Measurements from ENCODE around the gene BAIAP3.

BAIAP3 gene

DNA sequence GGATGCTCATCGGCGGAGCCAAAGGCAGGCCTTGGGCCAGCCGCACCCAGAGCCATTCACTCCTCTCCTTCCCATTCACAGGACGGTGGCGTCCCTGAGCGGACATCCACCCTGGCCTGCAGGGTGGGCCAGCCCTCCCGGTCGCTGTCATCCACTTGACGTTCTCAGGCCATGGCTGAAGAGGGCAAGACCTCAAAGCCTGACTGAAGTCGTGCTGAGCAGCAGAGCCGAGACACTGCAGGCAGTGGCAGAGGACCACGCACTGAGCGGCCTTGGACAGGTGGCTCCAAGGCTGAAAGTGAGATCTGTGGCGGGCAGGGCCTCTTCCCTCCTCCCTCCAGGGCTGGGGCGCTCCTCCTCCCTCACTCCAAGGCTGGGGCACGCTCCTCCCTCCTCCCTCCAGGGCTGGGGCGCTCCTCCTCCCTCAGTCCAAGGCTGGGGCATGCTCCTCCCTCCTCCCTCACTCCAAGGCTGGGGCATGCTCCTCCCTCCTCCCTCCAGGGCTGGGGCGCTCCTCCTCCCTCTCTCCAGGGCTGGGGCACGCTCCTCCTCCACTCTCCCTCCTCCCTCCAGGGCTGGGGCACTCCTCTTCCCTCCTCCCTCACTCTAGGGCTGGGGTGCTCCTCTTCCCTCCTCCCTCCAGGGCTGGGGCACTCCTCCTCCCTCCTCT is 42.4 kb downstream of the BAIAP3 start:
- TF ChIP-seq, protein P1, sequence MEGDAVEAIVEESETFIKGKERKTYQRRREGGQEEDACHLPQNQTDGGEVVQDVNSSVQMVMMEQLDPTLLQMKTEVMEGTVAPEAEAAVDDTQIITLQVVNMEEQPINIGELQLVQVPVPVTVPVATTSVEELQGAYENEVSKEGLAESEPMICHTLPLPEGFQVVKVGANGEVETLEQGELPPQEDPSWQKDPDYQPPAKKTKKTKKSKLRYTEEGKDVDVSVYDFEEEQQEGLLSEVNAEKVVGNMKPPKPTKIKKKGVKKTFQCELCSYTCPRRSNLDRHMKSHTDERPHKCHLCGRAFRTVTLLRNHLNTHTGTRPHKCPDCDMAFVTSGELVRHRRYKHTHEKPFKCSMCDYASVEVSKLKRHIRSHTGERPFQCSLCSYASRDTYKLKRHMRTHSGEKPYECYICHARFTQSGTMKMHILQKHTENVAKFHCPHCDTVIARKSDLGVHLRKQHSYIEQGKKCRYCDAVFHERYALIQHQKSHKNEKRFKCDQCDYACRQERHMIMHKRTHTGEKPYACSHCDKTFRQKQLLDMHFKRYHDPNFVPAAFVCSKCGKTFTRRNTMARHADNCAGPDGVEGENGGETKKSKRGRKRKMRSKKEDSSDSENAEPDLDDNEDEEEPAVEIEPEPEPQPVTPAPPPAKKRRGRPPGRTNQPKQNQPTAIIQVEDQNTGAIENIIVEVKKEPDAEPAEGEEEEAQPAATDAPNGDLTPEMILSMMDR (IDR thresholded peaks at IDR 0.05; ENCODE audit: extremely low read depth, insufficient read depth, missing control alignments): no peak
- no peak for DNase-seq (ENCODE audit: low spot score)
- in situ Hi-C loops (cut with MboI; ENCODE audit: low pct_unique_long_range_greater_than_20kb, low sequenced_read_pairs, unreplicated experiment): no loop called here

DNA sequence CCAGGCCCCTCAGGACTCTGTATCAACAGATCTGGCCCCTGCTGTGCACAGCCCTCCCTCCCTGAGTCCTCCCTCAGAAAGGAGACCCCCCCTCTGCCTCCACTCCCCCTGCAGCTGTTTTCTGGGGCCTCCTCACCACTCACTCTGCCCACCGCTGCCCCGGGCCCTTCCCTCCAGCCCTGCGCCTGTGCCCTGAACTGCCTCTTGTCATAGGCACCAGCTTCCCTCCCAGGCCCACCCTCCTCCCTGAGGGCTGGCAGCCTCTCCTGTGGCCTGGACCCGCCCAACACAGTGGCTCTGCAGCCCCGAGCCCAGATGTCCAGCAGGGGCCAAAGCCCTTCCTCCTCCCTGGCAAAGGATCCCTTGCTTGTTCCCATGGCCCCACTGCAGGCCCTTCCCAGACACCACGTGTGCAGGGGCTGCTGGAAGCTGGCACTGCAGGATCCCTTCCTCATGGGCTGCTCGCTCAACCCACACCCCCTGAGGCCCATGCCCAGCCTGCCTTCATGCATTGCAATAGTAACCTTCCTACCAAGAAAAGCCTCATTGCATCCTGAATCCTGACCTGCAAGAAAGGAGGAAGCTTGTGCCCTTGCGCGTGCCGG is 44.1 kb downstream of the BAIAP3 start:
- TF ChIP-seq, protein P1 (IDR thresholded peaks at IDR 0.05; ENCODE audit: extremely low read depth, insufficient read depth, missing control alignments): no peak
- no peak for DNase-seq (ENCODE audit: low spot score)
- in situ Hi-C loops (cut with MboI; ENCODE audit: low pct_unique_long_range_greater_than_20kb, low sequenced_read_pairs, unreplicated experiment): no loop called here

DNA sequence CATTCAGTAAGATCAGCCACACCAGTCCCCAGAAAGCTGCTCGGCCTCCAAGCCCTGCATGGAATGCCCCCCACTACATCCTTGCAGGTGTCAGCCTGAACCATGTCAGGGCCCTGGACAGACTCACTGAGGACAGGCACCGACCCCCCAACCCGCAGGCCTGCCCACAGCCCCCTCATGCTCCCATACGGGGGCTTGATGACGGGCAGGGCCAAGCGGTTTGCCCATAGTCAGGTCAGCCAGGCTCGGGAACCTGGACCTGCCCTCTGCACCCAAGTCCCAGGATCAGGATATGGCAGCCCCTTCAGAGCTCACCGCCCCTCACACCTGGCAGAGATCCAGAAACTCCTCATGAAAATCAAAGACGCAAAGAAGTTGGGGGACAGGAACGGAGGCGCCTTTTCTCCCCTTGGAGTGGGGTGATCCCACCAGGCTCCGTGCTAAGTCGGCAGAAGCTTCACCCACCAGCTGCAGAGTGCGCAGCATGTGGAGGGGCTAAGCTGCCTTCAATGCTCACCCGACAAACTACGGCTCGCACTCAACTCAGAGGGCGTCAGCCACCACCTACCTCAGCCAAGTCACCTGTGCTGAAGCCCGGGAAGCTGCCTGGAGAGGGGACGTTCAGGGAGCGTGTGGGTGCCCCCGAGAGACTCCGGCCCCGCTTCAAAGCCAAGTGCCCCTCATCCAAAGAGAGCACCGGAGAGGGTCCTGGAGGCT is 44.8 kb downstream of the BAIAP3 start:
- in situ Hi-C loops (cut with MboI; ENCODE audit: low pct_unique_long_range_greater_than_20kb, low sequenced_read_pairs, unreplicated experiment): no loop called here
- no peak for DNase-seq (ENCODE audit: low spot score)
- TF ChIP-seq, protein P1 (IDR thresholded peaks at IDR 0.05; ENCODE audit: extremely low read depth, insufficient read depth, missing control alignments): no peak

GRCh38 chr16:1378804-1379303 is 45.4 kb downstream of the BAIAP3 start:
- in situ Hi-C loops (cut with MboI; ENCODE audit: low pct_unique_long_range_greater_than_20kb, low sequenced_read_pairs, unreplicated experiment): no loop called here
- peak; percentile 77 for DNase-seq (ENCODE audit: low spot score)
- TF ChIP-seq, protein P1 (IDR thresholded peaks at IDR 0.05; ENCODE audit: extremely low read depth, insufficient read depth, missing control alignments): no peak

DNA sequence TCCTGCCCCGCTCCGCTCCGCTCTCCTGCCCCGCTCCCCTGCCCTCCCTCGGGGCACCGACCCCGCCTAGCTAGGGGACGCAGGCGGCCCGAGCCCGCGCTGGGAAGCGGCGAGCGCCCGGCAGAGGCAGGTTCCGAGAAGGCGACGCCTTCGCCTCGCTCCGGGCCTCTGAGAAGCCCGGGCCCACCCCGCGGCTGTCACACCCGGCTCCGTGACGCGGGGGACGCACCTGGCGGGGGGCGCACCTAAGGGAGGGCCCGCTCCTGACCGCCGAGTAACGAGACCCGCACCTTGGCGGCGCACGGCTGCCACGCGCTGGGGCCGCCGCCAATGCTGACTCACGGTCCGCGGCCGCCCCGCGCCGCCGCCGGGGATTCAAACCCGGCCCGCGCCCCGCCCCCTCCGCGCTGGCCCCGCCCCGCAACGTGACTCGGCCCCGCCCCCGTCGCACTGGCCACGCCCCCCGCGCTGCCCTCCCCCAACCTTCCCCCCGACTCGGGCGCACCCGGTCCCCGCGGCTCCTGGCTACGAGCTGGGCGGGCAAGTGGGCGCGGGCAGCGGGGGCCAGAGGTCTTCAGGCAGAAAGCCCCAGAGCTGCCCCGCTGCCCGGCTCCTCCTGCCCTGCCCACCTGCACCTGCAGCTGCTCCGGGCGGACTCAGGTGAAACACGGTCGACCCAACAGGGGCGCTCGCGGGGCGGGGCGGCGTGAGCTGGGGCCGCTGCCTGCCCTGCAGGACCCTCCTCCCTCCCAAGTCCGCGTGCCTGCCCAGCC is 46.0 kb downstream of the BAIAP3 start:
- DNase-seq (ENCODE audit: low spot score): peak; percentile 94
- TF ChIP-seq, protein P1 (IDR thresholded peaks at IDR 0.05; ENCODE audit: extremely low read depth, insufficient read depth, missing control alignments): no peak
- in situ Hi-C loops (cut with MboI; ENCODE audit: low pct_unique_long_range_greater_than_20kb, low sequenced_read_pairs, unreplicated experiment): no loop called here

DNA sequence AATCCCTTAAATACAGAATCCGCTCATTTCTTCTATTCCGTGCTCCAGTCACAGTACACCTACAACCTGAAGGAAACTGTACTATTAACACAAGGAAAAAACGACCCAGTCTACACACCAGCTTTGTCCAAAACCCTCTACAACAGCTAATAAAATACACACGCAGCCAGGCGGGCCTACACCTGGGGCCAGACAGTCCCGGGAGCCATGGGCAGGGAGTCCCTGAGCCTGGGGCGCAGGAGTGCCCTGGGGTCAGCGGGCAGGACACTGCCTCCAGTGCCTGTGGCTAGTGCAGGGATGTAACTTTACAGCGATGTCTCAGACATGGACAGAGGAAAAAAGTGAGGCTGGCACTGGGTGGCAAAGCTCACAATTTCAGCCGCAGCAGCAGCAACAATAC is 46.8 kb downstream of the BAIAP3 start:
- in situ Hi-C loops (cut with MboI; ENCODE audit: low pct_unique_long_range_greater_than_20kb, low sequenced_read_pairs, unreplicated experiment): no loop called here
- TF ChIP-seq, protein P1 (IDR thresholded peaks at IDR 0.05; ENCODE audit: extremely low read depth, insufficient read depth, missing control alignments): no peak
- no peak for DNase-seq (ENCODE audit: low spot score)
